Measurements from ENCODE around the gene TCAF1. TPM values are rescaled to one million over a fixed set of nuclear protein-coding genes. Genes with fewer than 3 reads are reported as not detected.
A peak's percentile ranks its signal among the peaks of the same experiment; 100 is the strongest.

TCAF1 gene
- total RNA-seq, 2 experiments from 2014 or later, result 18.2 to 19.6 TPM

- Mint-ChIP-seq H3K27ac (no peak overlapping the region), H3K4me1 (peaks cover 3% of the 10 kb centered on the region), H3K27me3 (no peaks in the 10 kb centered on the region), H3K9me3 (no peaks in the 10 kb centered on the region), H3K36me3 (peaks cover 18% of the 10 kb centered on the region), H3K4me3 (no peak overlapping the region)
- peak; percentile 72 for ATAC-seq (ENCODE audit: low read depth)
- DNase-seq, result no peak
- POLR2A ChIA-PET, result interaction anchor here (1.3 kb wide), 1 partner anchor 9 kb away, joined by 7 read pairs; the partner anchor contains the start of gene TCAF1
Measured at GRCh38 chr7:143892527-143893300, 9.3 kb downstream of the TCAF1 start.

GRCh38 chr7:143891457-143891856, 10.5 kb downstream of the TCAF1 start:
- no peak overlapping the region for H3K4me3 Mint-ChIP-seq
- POLR2A ChIA-PET, result no interaction called here
- H3K9me3 Mint-ChIP-seq, result no peaks in the 10 kb centered on the region
- ATAC-seq (ENCODE audit: low read depth) (no peak), DNase-seq (no peak)
- peaks cover 18% of the 10 kb centered on the region for H3K36me3 Mint-ChIP-seq
- H3K27ac Mint-ChIP-seq, result no peak overlapping the region
- peaks cover 3% of the 10 kb centered on the region for H3K4me1 Mint-ChIP-seq
- no peaks in the 10 kb centered on the region for H3K27me3 Mint-ChIP-seq

GRCh38 chr7:143890558-143890957, 11.4 kb downstream of the TCAF1 start:
- Mint-ChIP-seq H3K4me1 (peaks cover 5% of the 10 kb centered on the region), H3K27ac (no peak overlapping the region), H3K27me3 (no peaks in the 10 kb centered on the region), H3K36me3 (peaks cover 18% of the 10 kb centered on the region), H3K9me3 (no peaks in the 10 kb centered on the region), H3K4me3 (no peak overlapping the region)
- POLR2A ChIA-PET, result no interaction called here
- DNase-seq (no peak), ATAC-seq (ENCODE audit: low read depth) (no peak)

- H3K9me3 Mint-ChIP-seq, result no peaks in the 10 kb centered on the region
- no peak overlapping the region for H3K4me3 Mint-ChIP-seq
- peaks cover 4% of the 10 kb centered on the region for H3K27me3 Mint-ChIP-seq
- POLR2A ChIA-PET, result no interaction called here
- no peak overlapping the region for H3K27ac Mint-ChIP-seq
- DNase-seq (no peak), ATAC-seq (ENCODE audit: low read depth) (no peak)
- H3K4me1 Mint-ChIP-seq, result peaks cover 6% of the 10 kb centered on the region
- peaks cover 18% of the 10 kb centered on the region for H3K36me3 Mint-ChIP-seq
Measured at GRCh38 chr7:143889068-143889467, 12.9 kb downstream of the TCAF1 start.

GRCh38 chr7:143886826-143887477, 15.0 kb downstream of the TCAF1 start:
- Mint-ChIP-seq H3K27ac (no peak overlapping the region), H3K4me3 (no peak overlapping the region), H3K36me3 (peaks cover 20% of the 10 kb centered on the region), H3K4me1 (peaks cover 13% of the 10 kb centered on the region), H3K27me3 (peaks cover 19% of the 10 kb centered on the region), H3K9me3 (no peaks in the 10 kb centered on the region)
- POLR2A ChIA-PET, result no interaction called here
- ATAC-seq (ENCODE audit: low read depth) (no peak), DNase-seq (no peak)

GRCh38 chr7:143885951-143886350, 16.0 kb downstream of the TCAF1 start:
- peaks cover 20% of the 10 kb centered on the region for H3K36me3 Mint-ChIP-seq
- H3K4me3 Mint-ChIP-seq, result no peak overlapping the region
- DNase-seq (no peak), ATAC-seq (ENCODE audit: low read depth) (no peak)
- H3K9me3 Mint-ChIP-seq, result no peaks in the 10 kb centered on the region
- H3K27me3 Mint-ChIP-seq, result peaks cover 19% of the 10 kb centered on the region
- peaks cover 13% of the 10 kb centered on the region for H3K4me1 Mint-ChIP-seq
- POLR2A ChIA-PET, result interaction anchor here (1.6 kb wide), 1 partner anchor 16 kb away, joined by 10 read pairs; the partner anchor contains the start of gene TCAF1
- H3K27ac Mint-ChIP-seq, result no peak overlapping the region

- Mint-ChIP-seq H3K36me3 (peaks cover 14% of the 10 kb centered on the region), H3K9me3 (no peaks in the 10 kb centered on the region), H3K4me3 (peak overlapping the region; percentile 77), H3K27me3 (peaks cover 19% of the 10 kb centered on the region), H3K4me1 (peaks cover 13% of the 10 kb centered on the region), H3K27ac (no peak overlapping the region)
- POLR2A ChIA-PET, result interaction anchor here (1.6 kb wide), 1 partner anchor 17 kb away, joined by 10 read pairs; the partner anchor contains the start of gene TCAF1
- peak; percentile 54 for DNase-seq
- ATAC-seq (ENCODE audit: low read depth), result peak; percentile 75
Measured at GRCh38 chr7:143884969-143885559, 16.9 kb downstream of the TCAF1 start.

- Mint-ChIP-seq H3K4me1 (peaks cover 13% of the 10 kb centered on the region), H3K36me3 (peaks cover 10% of the 10 kb centered on the region), H3K4me3 (peak overlapping the region; percentile 77), H3K9me3 (no peaks in the 10 kb centered on the region), H3K27ac (no peak overlapping the region), H3K27me3 (peaks cover 19% of the 10 kb centered on the region)
- DNase-seq (no peak), ATAC-seq (ENCODE audit: low read depth) (no peak)
- POLR2A ChIA-PET, result interaction anchor here (1.1 to 1.6 kb wide), 2 partner anchors 17 kb away, joined by 3 to 10 read pairs; partner anchors contain the start of gene TCAF1
Measured at GRCh38 chr7:143884241-143884968, 17.6 kb downstream of the TCAF1 start.

GRCh38 chr7:143882604-143883078, 19.3 kb downstream of the TCAF1 start:
- Mint-ChIP-seq H3K4me3 (peak overlapping the region; percentile 44), H3K4me1 (peaks cover 14% of the 10 kb centered on the region), H3K9me3 (no peaks in the 10 kb centered on the region), H3K27me3 (peaks cover 19% of the 10 kb centered on the region), H3K36me3 (peaks cover 4% of the 10 kb centered on the region), H3K27ac (no peak overlapping the region)
- POLR2A ChIA-PET, result no interaction called here
- DNase-seq, result no peak
- no peak for ATAC-seq (ENCODE audit: low read depth)

- H3K9me3 Mint-ChIP-seq, result no peaks in the 10 kb centered on the region
- POLR2A ChIA-PET, result no interaction called here
- H3K4me1 Mint-ChIP-seq, result peaks cover 16% of the 10 kb centered on the region
- no peak for ATAC-seq (ENCODE audit: low read depth)
- peaks cover 19% of the 10 kb centered on the region for H3K27me3 Mint-ChIP-seq
- H3K36me3 Mint-ChIP-seq, result peaks cover 4% of the 10 kb centered on the region
- DNase-seq, result no peak
- H3K27ac Mint-ChIP-seq, result no peak overlapping the region
- H3K4me3 Mint-ChIP-seq, result peak overlapping the region; percentile 31
Measured at GRCh38 chr7:143882020-143882603, 19.9 kb downstream of the TCAF1 start.

- Mint-ChIP-seq H3K4me3 (no peak overlapping the region), H3K27me3 (peaks cover 13% of the 10 kb centered on the region), H3K9me3 (no peaks in the 10 kb centered on the region), H3K36me3 (peaks cover 8% of the 10 kb centered on the region), H3K27ac (no peak overlapping the region), H3K4me1 (peaks cover 12% of the 10 kb centered on the region)
- DNase-seq, result no peak
- POLR2A ChIA-PET, result no interaction called here
- no peak for ATAC-seq (ENCODE audit: low read depth)
Measured at GRCh38 chr7:143878884-143879283, 23.1 kb downstream of the TCAF1 start.

GRCh38 chr7:143877098-143877497, 24.9 kb downstream of the TCAF1 start:
- H3K9me3 Mint-ChIP-seq, result no peaks in the 10 kb centered on the region
- no peak overlapping the region for H3K4me3 Mint-ChIP-seq
- no peak for DNase-seq
- H3K27me3 Mint-ChIP-seq, result peaks cover under 1% of the 10 kb centered on the region
- H3K27ac Mint-ChIP-seq, result no peak overlapping the region
- ATAC-seq (ENCODE audit: low read depth), result no peak
- POLR2A ChIA-PET, result no interaction called here
- H3K4me1 Mint-ChIP-seq, result peaks cover 4% of the 10 kb centered on the region
- peaks cover 4% of the 10 kb centered on the region for H3K36me3 Mint-ChIP-seq

GRCh38 chr7:143876218-143876617, 25.8 kb downstream of the TCAF1 start:
- Mint-ChIP-seq H3K27me3 (no peaks in the 10 kb centered on the region), H3K36me3 (peaks cover 4% of the 10 kb centered on the region), H3K9me3 (no peaks in the 10 kb centered on the region), H3K4me3 (no peak overlapping the region), H3K27ac (no peak overlapping the region), H3K4me1 (peaks cover 3% of the 10 kb centered on the region)
- POLR2A ChIA-PET, result no interaction called here
- DNase-seq, result no peak
- ATAC-seq (ENCODE audit: low read depth), result no peak

All from activated naive CD8-positive, alpha-beta T cell treated with anti-CD3 and anti-CD28 coated beads, Interleukin-2, amount 10 ng/mL, durations not matched to agents 7 days and 5 days (primary cell).